Esophagus mucosa (tissue), 1 donor: ENCODE measurements around the gene CDK19. TPM values are rescaled to one million over a fixed set of nuclear protein-coding genes. Genes with fewer than 3 reads are reported as not detected.
"Not testable (repeated sequence)": the region's sequence is repeated elsewhere in the genome, so short reads cannot be mapped to it uniquely, and the experiment has no call there.

ENCODE experiments used
- ATAC-seq: fragments of 200-7000 bp; cut with Tn5 transposase; one replicate; pipeline ENCODE4 v1.9.1; 2020
- total RNA-seq: library from RNA; stranded (reverse); gene quantifications from one replicate; pipeline ENCODE4 v1.2.4, GENCODE V29; 2023
- donor health status: DM: yes; HTN: yes; CAD: no.

Gene CDK19
- total RNA-seq, 1 donor from 2014 or later: 19.1 TPM

GRCh38 chr6:110618591-110619267 is 196.5 kb downstream of the CDK19 start:
- ATAC-seq: peak; percentile 48

DNA sequence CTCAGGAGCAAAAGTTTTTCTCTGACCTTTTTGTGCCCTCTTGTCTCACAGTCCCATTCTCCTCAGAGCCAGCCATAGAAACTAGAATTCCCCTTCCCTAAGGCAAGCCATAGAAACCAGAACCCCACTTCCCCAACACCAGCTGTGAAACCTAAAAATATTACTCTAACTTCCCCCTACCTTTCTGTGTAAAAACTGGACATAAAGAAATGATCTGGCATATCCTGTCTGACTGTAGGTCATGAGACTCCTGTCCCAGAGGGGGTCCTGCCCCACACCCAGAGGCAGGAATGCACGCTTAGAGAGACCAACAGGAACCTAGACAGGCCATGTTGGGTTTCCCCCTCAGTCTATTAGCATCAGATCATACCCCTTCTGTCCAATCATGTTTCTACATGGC is 198.2 kb downstream of the CDK19 start:
- ATAC-seq: no peak

DNA sequence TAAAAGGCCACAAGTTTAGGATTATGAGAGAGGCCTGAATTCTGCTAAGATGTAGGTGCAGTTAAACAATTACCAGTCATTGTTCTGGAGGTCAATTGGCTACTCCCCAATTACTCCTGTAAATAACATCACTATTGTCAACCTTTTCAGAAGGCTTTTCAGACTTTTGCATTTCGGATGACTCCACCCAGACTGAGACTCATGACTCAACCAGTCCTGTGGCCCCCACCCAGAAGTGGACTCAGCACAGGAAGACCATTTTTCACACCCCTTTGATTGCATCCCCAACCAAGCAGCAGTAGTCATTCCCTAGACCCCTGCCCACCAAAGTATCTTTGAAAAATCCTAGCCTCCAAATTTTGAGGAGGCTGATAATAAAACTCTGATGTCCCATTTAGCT is 199.5 kb downstream of the CDK19 start:
- no peak for ATAC-seq

DNA sequence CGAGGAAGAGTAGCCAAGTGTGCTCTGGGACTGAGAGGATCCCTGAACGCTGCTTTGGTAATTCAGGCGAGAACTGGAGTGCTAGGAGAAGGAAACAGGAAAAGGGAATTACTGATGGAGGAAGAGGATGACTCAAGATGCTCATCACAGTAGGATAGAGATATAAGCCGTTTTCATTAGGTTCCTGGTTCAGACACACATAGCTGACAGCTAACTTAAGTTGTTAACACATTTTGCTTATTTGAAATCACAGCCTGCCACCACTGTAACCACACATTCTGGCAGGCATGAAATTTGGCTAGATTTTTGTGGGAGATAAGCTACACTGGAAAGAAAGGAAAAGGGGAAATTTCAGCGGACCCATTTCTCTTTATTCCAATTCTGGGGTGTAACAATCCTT is 200.7 kb downstream of the CDK19 start:
- no peak for ATAC-seq

GRCh38 chr6:110614106-110614505 is 201.2 kb downstream of the CDK19 start:
- ATAC-seq: no peak

GRCh38 chr6:110613356-110613755 is 201.9 kb downstream of the CDK19 start:
- ATAC-seq: no peak

DNA sequence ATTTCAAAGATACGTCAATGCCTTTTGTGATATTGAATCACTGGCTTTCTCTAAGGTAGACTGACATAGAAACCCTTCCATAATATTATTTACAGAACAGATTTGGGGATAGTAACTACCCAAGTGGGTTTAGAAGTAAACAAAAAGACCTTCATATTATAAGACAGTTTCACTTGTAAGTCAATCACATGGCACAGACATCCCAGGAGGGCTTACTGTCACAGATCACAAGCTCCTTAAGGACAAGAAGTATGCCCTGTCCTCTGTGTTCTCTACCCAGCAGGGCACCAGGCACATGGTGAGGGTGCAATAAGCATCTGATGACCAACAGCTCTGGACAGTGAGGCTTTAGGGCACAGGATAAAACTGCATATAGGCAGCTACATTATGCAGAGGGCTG is 203.0 kb downstream of the CDK19 start:
- ATAC-seq: no peak

DNA sequence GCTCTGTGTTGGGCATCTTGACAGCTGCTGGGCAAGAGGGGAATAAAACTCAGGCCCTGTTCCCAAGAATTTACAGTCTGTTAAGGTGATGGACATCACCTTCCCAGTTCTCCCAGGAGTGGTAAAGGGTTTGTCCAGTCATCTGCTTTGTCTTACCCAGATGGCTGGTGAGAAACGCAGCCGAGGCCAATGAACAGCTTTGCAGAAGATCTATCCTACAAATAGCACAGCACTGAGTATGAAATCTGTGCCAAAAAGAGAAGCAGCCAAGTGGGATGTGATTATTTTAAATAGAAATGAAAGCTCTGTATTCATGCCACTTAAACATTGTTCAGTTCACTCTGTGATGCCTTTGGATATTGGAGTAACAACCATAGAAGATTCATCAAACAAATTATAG is 206.2 kb downstream of the CDK19 start:
- no peak for ATAC-seq

GRCh38 chr6:110608151-110608550 is 207.1 kb downstream of the CDK19 start:
- no peak for ATAC-seq

- ATAC-seq: no peak
Observed at GRCh38 chr6:110606151-110606550, 209.1 kb downstream of the CDK19 start.

GRCh38 chr6:110600640-110601039 is 214.6 kb downstream of the CDK19 start:
- ATAC-seq: not testable (repeated sequence)

DNA sequence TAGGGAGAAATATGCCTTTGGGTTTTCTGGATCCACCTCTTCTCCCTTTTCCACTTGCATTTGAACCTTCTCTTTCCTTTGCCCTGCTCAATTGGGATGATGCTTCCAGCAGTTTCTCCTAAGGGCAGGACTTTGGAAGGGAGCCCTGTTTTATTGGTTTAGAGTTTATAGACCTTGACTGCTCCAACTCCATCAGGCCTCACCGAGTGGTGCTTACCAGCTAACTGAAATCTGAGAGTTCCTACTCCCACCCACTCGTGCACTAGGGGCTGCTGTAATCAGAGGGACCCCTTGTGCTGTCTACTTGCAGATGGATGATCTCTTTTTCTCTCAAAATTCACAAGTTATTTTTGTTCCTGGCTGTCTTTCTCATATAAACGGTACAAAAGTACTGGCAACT is 217.5 kb downstream of the CDK19 start:
- ATAC-seq: no peak

DNA sequence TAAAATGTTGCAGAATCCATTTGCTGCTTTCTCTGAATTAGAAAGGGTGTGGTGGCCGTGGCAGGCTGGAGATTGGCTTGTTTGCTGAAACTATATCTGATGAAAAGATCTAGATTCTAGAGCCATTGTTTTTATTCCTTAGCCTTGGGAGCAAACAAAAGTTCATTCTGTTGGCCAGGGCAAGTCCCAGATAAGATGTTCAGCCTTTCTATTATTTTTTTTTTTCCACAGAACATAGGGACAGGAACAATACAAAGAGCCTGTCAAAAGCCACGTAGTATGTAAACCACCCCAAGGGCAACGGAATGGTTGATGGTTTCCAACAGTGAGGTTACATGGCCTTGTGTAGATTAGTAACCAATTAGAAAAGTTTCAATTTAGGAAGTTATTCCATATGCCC is 218.9 kb downstream of the CDK19 start:
- no peak for ATAC-seq

DNA sequence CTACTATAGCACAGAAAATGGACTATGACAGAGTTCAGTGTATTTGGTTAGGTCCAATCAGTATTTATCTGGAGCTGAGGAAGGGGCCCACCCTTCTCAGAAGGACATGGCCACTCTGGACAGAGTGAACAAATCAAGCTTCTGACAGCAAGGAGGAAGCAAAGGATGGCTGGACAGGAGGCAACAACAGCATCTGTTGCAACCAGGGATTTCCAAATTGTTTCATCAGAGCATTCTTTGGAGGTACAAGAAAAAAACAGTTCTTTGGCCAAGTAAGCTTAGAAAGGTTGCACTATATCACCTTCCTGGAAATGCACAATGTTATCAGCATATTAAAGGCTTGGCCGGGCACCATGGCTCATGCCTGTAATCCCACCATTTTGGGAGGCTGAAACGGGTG is 220.2 kb downstream of the CDK19 start:
- ATAC-seq: no peak

GRCh38 chr6:110593637-110594036 is 221.6 kb downstream of the CDK19 start:
- ATAC-seq: no peak

- ATAC-seq: no peak
Observed at GRCh38 chr6:110592765-110593164, 222.5 kb downstream of the CDK19 start.

DNA sequence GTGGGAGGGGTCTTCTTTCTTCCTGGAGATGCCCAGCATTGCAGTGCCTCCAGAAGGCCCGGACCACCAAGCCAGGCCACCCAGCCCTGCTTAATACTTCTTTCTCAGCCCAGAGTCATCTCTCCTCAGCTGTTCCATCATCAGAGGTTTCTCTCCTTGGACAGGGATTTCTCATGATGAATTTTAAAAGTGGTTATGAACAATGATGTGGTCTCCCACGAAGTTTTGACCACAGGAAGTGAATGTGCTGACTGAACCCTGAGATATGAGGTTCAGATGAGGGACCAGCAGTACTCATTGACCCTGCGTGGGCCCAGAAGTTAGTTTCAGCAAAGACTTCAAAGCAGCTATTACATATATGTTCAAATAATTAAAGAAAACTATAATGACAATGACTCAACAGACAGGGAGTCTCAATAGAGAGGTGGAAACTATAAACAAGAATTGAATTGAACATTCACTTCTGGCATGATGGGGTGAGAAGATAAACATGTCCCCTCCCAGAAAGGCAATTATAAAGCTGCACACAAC is 224.4 kb downstream of the CDK19 start:
- ATAC-seq: no peak

GRCh38 chr6:110589865-110590513 is 225.3 kb downstream of the CDK19 start:
- ATAC-seq: peak; percentile 48

DNA sequence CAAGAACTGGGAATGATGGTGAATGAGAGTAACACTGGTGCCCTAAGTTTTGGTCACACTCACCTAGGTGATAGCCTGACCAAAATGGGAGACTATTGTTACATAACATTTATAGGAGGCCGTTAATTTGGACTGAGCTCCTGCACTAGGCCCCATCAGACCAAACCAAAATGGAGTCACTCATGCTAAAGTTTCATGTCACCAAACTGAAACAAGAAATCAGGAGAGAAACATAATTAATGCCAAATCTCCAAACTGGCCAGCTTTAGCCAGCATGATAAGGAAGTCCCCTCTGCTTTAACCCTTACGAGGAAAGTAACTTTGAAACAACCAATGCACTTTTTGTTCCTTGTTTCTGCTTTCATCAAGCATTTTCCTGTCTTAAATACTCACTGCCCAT is 227.9 kb downstream of the CDK19 start:
- no peak for ATAC-seq

DNA sequence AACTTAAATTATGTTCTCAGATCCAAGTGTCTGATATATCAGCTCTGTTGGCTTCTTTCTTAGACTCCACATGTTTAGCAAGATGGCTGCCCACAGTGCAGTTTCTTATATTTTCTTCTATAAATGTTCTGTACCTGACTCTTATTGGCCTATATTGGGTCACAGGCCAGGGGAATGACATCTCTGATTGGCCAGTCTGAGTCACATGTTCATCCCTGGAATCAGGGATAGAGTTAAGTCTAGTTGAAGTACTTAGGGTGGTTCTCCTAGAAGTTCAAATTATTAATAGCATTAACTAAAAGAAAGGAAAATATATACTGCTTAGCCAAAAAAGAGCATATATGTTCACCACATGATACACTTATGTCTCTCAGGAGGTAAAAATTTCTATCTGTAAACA is 233.6 kb downstream of the CDK19 start:
- ATAC-seq: no peak

GRCh38 chr6:110577596-110578167 is 237.6 kb downstream of the CDK19 start:
- not testable (repeated sequence) for ATAC-seq

DNA sequence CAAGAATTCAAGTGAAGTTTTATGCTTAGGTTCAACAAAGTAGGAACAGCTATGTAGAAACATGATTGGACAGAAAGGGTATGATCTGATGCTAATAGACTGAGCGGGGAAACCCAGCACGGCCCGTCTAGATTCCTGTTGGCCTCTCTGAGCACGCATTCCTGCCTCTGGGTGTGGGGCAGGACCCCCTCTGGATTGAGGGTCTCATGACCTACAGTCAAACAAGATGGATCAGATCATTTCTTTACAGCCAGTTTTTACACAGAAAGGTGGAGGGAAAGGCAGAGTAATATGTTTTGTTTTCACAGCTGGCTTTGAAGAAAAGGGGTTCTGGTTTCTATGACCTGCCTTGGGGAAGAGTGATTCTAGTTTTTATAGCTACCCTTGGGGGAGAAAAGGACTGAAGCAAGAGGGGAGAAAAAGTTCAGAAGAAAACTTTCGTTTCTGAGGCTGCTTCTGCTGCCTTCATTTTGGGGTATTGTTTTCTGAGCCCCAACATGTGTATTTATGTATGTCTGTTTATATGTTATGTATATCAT is 239.3 kb downstream of the CDK19 start:
- ATAC-seq: no peak

DNA sequence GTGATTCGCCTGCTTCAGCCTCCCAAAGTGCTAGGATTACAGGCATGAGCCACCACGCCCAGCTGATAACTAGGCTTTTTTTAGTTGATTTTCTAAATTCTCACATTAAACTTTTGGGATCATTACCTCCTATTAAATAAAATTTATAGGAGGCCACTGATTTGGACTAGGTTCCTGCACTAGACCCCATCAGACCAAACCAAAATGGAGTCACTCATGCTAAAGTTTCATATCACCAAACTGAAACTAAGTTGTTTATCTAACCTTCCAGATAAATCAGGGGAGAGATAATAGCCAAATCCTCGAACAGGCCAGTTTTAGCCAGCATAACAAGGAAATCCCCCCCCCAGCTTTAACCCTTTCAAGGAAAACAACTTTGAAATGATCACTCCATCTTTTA is 240.5 kb downstream of the CDK19 start:
- no peak for ATAC-seq

- no peak for ATAC-seq
Observed at GRCh38 chr6:110573537-110573936, 241.7 kb downstream of the CDK19 start.
